Parathyroid adenoma (tissue), 2 donors: Measurements from ENCODE around the gene SYT5.
"Not testable (repeated sequence)": the region's sequence is repeated elsewhere in the genome, so short reads cannot be mapped to it uniquely, and the experiment has no call there.

ENCODE experiments used
- H2AFZ ChIP-seq: fragments of 300-600 bp; sonication (generic); one replicate; pipeline ENCODE4 v1.7.0; 2017; ENCODE audit warnings: antibody characterized with exemption, mild to moderate bottlenecking
- H3K27ac ChIP-seq: fragments of 300-600 bp; sonication (generic); one replicate; pipeline ENCODE4 v1.7.0; 2017
- H3K27me3 ChIP-seq: fragments of 300-600 bp; sonication (generic); one replicate; pipeline ENCODE4 v1.7.0; 2017; ENCODE audit warnings: low read length; ENCODE audit not compliant: control insufficient read depth, insufficient read depth
- H3K36me3 ChIP-seq: fragments of 300-600 bp; sonication (generic); one replicate; pipeline ENCODE4 v1.7.0; 2017; ENCODE audit warnings: low read length; ENCODE audit not compliant: control insufficient read depth, insufficient read depth
- H3K4me1 ChIP-seq: fragments of 300-600 bp; sonication (generic); one replicate; pipeline ENCODE4 v1.7.0; 2017; ENCODE audit warnings: control low read depth
- H3K4me2 ChIP-seq: fragments of 300-600 bp; sonication (generic); one replicate; pipeline ENCODE4 v1.7.0; 2017; ENCODE audit warnings: low read length
- H3K4me3 ChIP-seq: fragments of 300-600 bp; sonication (generic); one replicate; pipeline ENCODE4 v1.7.0; 2017; ENCODE audit warnings: low read depth, low read length
- H3K79me2 ChIP-seq: fragments of 300-600 bp; sonication (generic); one replicate; pipeline ENCODE4 v1.7.0; 2017; ENCODE audit warnings: control low read depth
- H3K9ac ChIP-seq: fragments of 300-600 bp; sonication (generic); one replicate; pipeline ENCODE4 v1.7.0; 2017; ENCODE audit warnings: mild to moderate bottlenecking
- H3K9me3 ChIP-seq: fragments of 300-600 bp; sonication (generic); one replicate; pipeline ENCODE4 v1.7.0; 2017; ENCODE audit warnings: low read length; ENCODE audit not compliant: control insufficient read depth
- TF ChIP-seq, protein P1 (sequence below): fragments of 300-600 bp; sonication (generic); IDR thresholded peaks from one replicate; pipeline ENCODE4 v1.7.0; 2017; ENCODE audit warnings: antibody characterized with exemption, mild to moderate bottlenecking
- donor health status: primary hyperparathyroidism.

Gene SYT5

DNA sequence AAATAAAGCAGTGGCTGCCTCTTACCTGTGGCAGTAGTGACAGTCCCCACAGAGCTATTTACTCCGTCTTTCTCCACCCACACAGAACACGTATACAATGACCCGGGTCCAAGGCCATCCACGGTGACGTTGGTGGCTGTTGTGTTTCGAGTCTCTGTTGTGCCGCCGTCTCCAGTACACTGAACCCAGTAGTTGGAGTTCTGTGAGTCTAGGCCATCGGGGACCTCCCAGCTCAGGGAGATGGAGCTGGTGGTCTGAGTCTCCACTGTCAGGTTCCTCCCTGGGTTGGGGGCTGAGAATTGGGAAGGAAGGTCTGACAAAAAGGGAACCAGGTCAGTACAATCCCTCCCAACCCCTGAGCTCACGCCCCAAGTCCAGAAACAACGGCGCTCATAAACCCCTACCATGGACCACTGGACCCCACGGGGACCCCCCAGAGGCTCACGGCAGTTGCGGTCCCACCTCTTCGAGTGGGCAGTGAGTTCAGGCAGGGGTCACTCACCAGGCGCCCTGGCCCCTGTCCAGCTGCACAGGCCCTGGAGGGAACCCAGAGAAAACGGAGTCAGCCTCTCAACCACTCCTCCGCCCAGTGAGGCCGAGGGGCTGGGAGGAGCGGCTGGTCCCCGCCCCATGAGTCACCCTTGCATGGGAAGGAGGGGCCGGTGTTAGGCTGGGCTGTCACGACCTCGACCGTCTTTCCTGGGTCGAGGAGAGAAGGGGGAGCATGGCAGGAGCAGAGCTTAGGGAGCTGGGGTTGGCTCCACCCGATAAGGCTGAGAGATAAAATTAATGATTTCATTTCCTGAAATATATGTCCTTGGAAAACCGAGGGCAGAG lies 26.8 kb upstream of the SYT5 start:
- H3K4me1 ChIP-seq = peaks cover 8% of the 10 kb centered on the region
- H3K9ac ChIP-seq = peak overlapping the region; percentile 67
- H3K4me2 ChIP-seq = no peak overlapping the region
- H3K79me2 ChIP-seq = no peaks in the 10 kb centered on the region
- peak overlapping the region; percentile 77 for H2AFZ ChIP-seq
- H3K36me3 ChIP-seq = no peaks in the 10 kb centered on the region
- H3K4me3 ChIP-seq = no peak overlapping the region
- H3K27ac ChIP-seq = no peak overlapping the region
- H3K9me3 ChIP-seq = no peaks in the 10 kb centered on the region
- no peaks in the 10 kb centered on the region for H3K27me3 ChIP-seq
- TF ChIP-seq, protein P1, sequence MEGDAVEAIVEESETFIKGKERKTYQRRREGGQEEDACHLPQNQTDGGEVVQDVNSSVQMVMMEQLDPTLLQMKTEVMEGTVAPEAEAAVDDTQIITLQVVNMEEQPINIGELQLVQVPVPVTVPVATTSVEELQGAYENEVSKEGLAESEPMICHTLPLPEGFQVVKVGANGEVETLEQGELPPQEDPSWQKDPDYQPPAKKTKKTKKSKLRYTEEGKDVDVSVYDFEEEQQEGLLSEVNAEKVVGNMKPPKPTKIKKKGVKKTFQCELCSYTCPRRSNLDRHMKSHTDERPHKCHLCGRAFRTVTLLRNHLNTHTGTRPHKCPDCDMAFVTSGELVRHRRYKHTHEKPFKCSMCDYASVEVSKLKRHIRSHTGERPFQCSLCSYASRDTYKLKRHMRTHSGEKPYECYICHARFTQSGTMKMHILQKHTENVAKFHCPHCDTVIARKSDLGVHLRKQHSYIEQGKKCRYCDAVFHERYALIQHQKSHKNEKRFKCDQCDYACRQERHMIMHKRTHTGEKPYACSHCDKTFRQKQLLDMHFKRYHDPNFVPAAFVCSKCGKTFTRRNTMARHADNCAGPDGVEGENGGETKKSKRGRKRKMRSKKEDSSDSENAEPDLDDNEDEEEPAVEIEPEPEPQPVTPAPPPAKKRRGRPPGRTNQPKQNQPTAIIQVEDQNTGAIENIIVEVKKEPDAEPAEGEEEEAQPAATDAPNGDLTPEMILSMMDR = no peak

DNA sequence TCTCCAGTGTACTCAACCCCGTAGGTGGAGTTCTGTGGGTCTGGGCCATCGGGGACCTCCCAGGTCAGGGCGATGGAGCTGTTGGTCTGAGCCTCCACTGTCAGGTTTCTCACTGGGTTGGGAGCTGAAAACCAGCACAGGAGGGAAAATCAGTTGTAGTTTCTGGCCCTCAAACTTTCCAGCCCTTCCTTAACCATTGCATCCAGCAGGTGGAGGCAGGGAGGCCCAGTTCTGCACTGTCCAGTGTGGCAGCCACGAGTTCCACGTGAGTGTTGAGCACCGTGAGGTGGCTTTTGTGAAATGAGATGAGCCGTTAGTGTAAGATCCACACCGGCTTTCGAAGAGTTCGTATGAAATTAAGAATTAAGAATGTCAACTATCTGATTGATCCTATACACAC lies 22.1 kb upstream of the SYT5 start:
- not testable (repeated sequence) for H2AFZ ChIP-seq, H3K27ac ChIP-seq, H3K4me2 ChIP-seq, H3K4me1 ChIP-seq, H3K79me2 ChIP-seq, H3K9me3 ChIP-seq, H3K27me3 ChIP-seq, H3K36me3 ChIP-seq, H3K9ac ChIP-seq, H3K4me3 ChIP-seq
- TF ChIP-seq, protein P1 = peak; percentile 10

DNA sequence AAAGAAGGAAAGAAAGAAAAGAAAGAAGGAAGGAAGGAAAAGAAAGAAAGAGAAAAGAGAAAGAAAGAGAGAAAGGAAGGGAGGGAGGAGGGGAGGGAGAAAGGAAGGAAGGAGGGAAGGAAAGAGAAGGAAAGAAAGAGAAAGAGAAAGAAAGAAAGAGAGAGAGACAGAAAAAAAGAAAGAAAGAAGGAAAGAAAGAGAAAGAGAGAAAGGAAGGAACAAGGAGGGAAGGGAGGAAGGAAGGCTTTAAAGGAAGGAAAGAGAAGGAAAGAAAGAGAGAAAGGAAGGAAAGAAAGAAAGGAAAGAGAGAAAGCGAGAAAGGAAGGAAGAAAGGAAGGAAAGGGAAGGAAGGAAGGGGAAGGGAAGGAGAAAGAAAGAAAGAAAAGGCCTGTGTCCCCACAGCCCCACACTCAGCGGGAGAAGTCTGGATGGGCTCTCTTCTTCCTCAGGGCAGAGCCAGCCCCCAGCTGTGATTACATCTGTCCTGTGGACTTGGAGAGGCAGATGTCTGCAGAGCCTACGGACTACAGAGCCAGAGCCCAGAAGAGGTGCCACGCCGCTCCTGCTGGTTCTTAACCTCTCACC lies 19.6 kb upstream of the SYT5 start:
- Histone ChIP-seq H3K4me1 (no peaks in the 10 kb centered on the region), H2AFZ (no peak overlapping the region), H3K9ac (no peak overlapping the region), H3K27me3 (no peaks in the 10 kb centered on the region), H3K79me2 (no peaks in the 10 kb centered on the region), H3K9me3 (no peaks in the 10 kb centered on the region), H3K4me2 (no peak overlapping the region), H3K27ac (no peak overlapping the region), H3K4me3 (no peak overlapping the region), H3K36me3 (no peaks in the 10 kb centered on the region)
- TF ChIP-seq, protein P1 = no peak

DNA sequence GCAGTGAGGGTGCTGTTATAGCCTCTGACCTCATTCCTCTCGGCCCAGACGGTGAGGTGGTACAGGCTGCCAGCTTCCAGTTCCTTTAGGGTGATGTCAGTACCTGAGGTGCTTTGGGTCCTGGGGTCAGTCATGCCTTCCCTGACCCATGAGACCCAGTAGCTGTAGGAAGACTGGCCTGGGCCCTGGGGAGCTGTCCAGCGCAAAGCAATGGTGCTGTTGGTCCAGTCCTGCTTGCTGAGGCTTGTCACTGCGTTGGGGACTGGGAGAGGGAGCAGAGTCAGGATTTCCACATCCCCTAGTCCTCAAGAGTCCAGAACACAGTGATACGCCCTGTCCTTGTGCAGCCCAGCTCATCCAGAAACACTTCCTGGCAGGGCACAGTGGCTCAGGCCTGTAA lies 18.6 kb upstream of the SYT5 start:
- H3K27me3 ChIP-seq = no peaks in the 10 kb centered on the region
- no peak overlapping the region for H3K9ac ChIP-seq

More for the DNA sequence above, 18.6 kb upstream of the SYT5 start:
- Histone ChIP-seq H3K27ac (no peak overlapping the region), H3K79me2 (no peaks in the 10 kb centered on the region), H3K4me1 (no peaks in the 10 kb centered on the region), H3K4me3 (no peak overlapping the region), H2AFZ (no peak overlapping the region), H3K36me3 (no peaks in the 10 kb centered on the region), H3K4me2 (no peak overlapping the region), H3K9me3 (no peaks in the 10 kb centered on the region)
- TF ChIP-seq, protein P1 = no peak
